Gastrocnemius medialis (tissue), 4 donors: ENCODE measurements around the gene DAZAP2.

Experiments
- POLR2A ChIP-seq, 2 donors: fragments of 450-650 bp; IDR thresholded peaks; one replicate each; pipeline ENCODE4 v1.6.1; 2017; ENCODE audit warnings: antibody characterized with exemption in 2 of 2, mild to moderate bottlenecking in 2 of 2, moderate library complexity in 2 of 2
- TF ChIP-seq, protein P1 (sequence below), 5 experiments: fragments of 450-650 bp in 3 of 5; fragments of 200-600 bp in 2 of 5; sonication (generic) in 2 of 5; IDR thresholded peaks in 4 of 5; conservative IDR thresholded peaks in 1 of 5; 1 replicate in 4 of 5; 2 replicates in 1 of 5; pipeline ENCODE4 v1.5.1; 2016 to 2019; ENCODE audit warnings: antibody characterized with exemption in 5 of 5, mild to moderate bottlenecking in 3 of 5, moderate library complexity in 3 of 5

DNA sequence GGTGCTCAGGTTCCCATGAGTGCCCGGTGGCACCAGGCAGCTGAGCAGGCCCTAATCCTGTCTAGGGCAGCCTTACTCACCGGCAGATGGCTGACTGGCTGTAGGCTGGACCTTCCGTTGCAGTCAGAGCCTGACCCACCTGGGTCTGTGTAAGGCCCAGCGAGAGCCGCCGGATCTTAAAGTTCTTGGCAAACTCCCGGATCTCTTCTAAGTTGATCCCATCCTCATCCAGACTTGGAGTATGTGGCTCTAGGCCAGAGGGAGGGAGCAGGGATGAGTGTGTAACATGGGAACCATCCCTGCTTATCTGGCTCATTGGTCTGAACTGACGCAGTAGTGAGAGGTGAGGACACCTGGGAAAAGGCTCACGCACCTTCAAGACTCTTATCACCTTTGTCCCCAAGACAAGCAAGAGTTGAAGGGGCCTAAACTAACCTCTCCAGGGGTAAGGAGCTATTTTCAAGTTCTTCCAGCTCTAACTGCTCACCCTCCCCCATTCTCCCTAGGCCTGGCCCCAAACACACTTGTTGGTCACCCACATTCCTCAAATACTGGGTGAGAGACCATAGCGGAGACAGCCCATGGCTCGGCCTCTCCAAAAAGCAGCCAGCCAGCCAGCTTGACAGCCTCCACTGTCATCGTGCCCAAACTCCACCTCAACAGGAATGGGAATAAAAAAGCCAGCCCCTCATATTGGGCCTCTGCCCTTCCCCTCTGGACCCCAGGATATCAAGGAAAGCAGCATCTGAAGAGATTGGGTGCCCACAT, 46.9 kb upstream of the DAZAP2 start:
- TF ChIP-seq, protein P1, sequence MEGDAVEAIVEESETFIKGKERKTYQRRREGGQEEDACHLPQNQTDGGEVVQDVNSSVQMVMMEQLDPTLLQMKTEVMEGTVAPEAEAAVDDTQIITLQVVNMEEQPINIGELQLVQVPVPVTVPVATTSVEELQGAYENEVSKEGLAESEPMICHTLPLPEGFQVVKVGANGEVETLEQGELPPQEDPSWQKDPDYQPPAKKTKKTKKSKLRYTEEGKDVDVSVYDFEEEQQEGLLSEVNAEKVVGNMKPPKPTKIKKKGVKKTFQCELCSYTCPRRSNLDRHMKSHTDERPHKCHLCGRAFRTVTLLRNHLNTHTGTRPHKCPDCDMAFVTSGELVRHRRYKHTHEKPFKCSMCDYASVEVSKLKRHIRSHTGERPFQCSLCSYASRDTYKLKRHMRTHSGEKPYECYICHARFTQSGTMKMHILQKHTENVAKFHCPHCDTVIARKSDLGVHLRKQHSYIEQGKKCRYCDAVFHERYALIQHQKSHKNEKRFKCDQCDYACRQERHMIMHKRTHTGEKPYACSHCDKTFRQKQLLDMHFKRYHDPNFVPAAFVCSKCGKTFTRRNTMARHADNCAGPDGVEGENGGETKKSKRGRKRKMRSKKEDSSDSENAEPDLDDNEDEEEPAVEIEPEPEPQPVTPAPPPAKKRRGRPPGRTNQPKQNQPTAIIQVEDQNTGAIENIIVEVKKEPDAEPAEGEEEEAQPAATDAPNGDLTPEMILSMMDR (IDR thresholded peaks at IDR 0.05 in 4 of 5, conservative IDR thresholded peaks at IDR 0.05 in 1 of 5) = no peak
- TF ChIP-seq POLR2A (IDR thresholded peaks at IDR 0.05) = no peak
